ACC112 (cell line): ENCODE measurements around the gene HERC2.
"Not testable (repeated sequence)": the region's sequence is repeated elsewhere in the genome, so short reads cannot be mapped to it uniquely, and the experiment has no call there.

Source experiments
- H2AFZ ChIP-seq: fragments of 200-600 bp; sonication (generic); one replicate; pipeline ENCODE4 v1.6.0; 2017; ENCODE audit warnings: antibody characterized with exemption, low read length; ENCODE audit not compliant: unreplicated experiment
- H3K27ac ChIP-seq: fragments of 200-600 bp; sonication (generic); 2 replicates; pipeline ENCODE4 v1.5.1; 2014; ENCODE audit warnings: low read depth, mild to moderate bottlenecking, antibody characterized with exemption, low read length, moderate library complexity
- H3K27me3 ChIP-seq: fragments of 200-600 bp; sonication (generic); 2 replicates; pipeline ENCODE4 v1.6.1; 2014; ENCODE audit warnings: mild to moderate bottlenecking, antibody characterized with exemption, low read length, moderate library complexity, mixed read lengths; ENCODE audit not compliant: insufficient read depth
- H3K36me3 ChIP-seq: fragments of 200-600 bp; sonication (generic); 2 replicates; pipeline ENCODE4 v1.6.1; 2016; ENCODE audit warnings: mild to moderate bottlenecking, antibody characterized with exemption, low read length, moderate library complexity, mixed read lengths; ENCODE audit not compliant: insufficient read depth
- H3K4me1 ChIP-seq: fragments of 200-600 bp; sonication (generic); one replicate; pipeline ENCODE4 v1.6.1; 2016; ENCODE audit warnings: low read length, mixed read lengths; ENCODE audit not compliant: insufficient read depth, unreplicated experiment, control insufficient read depth
- H3K4me3 ChIP-seq: fragments of 200-600 bp; sonication (generic); 2 replicates; pipeline ENCODE4 v1.5.1; 2014; ENCODE audit warnings: mild to moderate bottlenecking, low read depth, low read length
- H3K79me2 ChIP-seq: fragments of 200-600 bp; sonication (generic); one replicate; pipeline ENCODE4 v1.6.0; 2016; ENCODE audit warnings: low read length; ENCODE audit not compliant: control insufficient read depth, unreplicated experiment, insufficient read depth

HERC2 gene

GRCh38 chr15:28152538-28152923, 169.4 kb downstream of the HERC2 start:
- H3K27ac ChIP-seq, H3K4me1 ChIP-seq, H2AFZ ChIP-seq, H3K27me3 ChIP-seq, H3K4me3 ChIP-seq: not testable (repeated sequence)
- H3K36me3 ChIP-seq = peaks cover 14% of the 10 kb centered on the region; the same call in 1 of the 2 replicates
- peaks cover 29% of the 10 kb centered on the region for H3K79me2 ChIP-seq

- peaks cover 14% of the 10 kb centered on the region; the same call in 1 of the 2 replicates for H3K36me3 ChIP-seq
- H2AFZ ChIP-seq = not testable (repeated sequence)
Measured at GRCh38 chr15:28151864-28152537, 170.0 kb downstream of the HERC2 start.

GRCh38 chr15:28147801-28148200, 174.2 kb downstream of the HERC2 start:
- H3K4me3 ChIP-seq = no peak overlapping the region
- no peak overlapping the region for H2AFZ ChIP-seq
- no peaks in the 10 kb centered on the region for H3K27me3 ChIP-seq
- peaks cover 29% of the 10 kb centered on the region for H3K79me2 ChIP-seq
- peaks cover 3% of the 10 kb centered on the region for H3K4me1 ChIP-seq
- H3K36me3 ChIP-seq = peaks cover 15% of the 10 kb centered on the region; the same call in 1 of the 2 replicates
- no peak overlapping the region for H3K27ac ChIP-seq

More at GRCh38 chr15:28151864-28152537, 170.0 kb downstream of the HERC2 start:
- peaks cover 29% of the 10 kb centered on the region for H3K79me2 ChIP-seq
- not testable (repeated sequence) for H3K4me1 ChIP-seq, H3K27me3 ChIP-seq, H3K27ac ChIP-seq, H3K4me3 ChIP-seq

GRCh38 chr15:28145419-28145818, 176.6 kb downstream of the HERC2 start:
- Histone ChIP-seq H3K36me3 (peaks cover 13% of the 10 kb centered on the region; the same call in 1 of the 2 replicates), H3K79me2 (peaks cover 25% of the 10 kb centered on the region)
- not testable (repeated sequence) for H2AFZ ChIP-seq, H3K4me3 ChIP-seq, H3K27me3 ChIP-seq, H3K4me1 ChIP-seq, H3K27ac ChIP-seq

- Histone ChIP-seq H3K27ac (no peak overlapping the region), H3K4me3 (no peak overlapping the region), H3K79me2 (no peaks in the 10 kb centered on the region), H3K4me1 (no peaks in the 10 kb centered on the region), H3K36me3 (0 out of 2 replicates have a peak, but pooled peaks cover 9% of the 10 kb centered on the region), H3K27me3 (no peaks in the 10 kb centered on the region), H2AFZ (no peak overlapping the region)
Measured at GRCh38 chr15:28140062-28140461, 181.9 kb downstream of the HERC2 start.

- peaks cover 20% of the 10 kb centered on the region for H3K4me1 ChIP-seq
- not testable (repeated sequence) for H3K79me2 ChIP-seq, H3K27me3 ChIP-seq, H3K4me3 ChIP-seq, H3K27ac ChIP-seq, H3K36me3 ChIP-seq, H2AFZ ChIP-seq
Measured at GRCh38 chr15:28137408-28138039, 184.5 kb downstream of the HERC2 start.

GRCh38 chr15:28136236-28136904, 185.6 kb downstream of the HERC2 start:
- H3K36me3 ChIP-seq, H2AFZ ChIP-seq, H3K4me3 ChIP-seq, H3K27me3 ChIP-seq, H3K79me2 ChIP-seq, H3K27ac ChIP-seq: not testable (repeated sequence)
- peaks cover 24% of the 10 kb centered on the region for H3K4me1 ChIP-seq

- Histone ChIP-seq H3K27me3 (no peaks in the 10 kb centered on the region), H3K36me3 (peaks cover 4% of the 10 kb centered on the region; the same call in 1 of the 2 replicates), H3K4me1 (peaks cover 24% of the 10 kb centered on the region), H2AFZ (peak overlapping the region; percentile 1), H3K79me2 (no peaks in the 10 kb centered on the region), H3K4me3 (peak overlapping the region; percentile 54), H3K27ac (peak overlapping the region; percentile 83)
Measured at GRCh38 chr15:28133281-28133680, 188.7 kb downstream of the HERC2 start.

GRCh38 chr15:28132524-28133275, 189.3 kb downstream of the HERC2 start:
- Histone ChIP-seq H3K4me1 (peaks cover 24% of the 10 kb centered on the region), H3K4me3 (peak overlapping the region; percentile 54), H2AFZ (no peak overlapping the region), H3K36me3 (peaks cover 4% of the 10 kb centered on the region; the same call in 1 of the 2 replicates), H3K27me3 (no peaks in the 10 kb centered on the region), H3K79me2 (no peaks in the 10 kb centered on the region), H3K27ac (peak overlapping the region; percentile 83)

GRCh38 chr15:28131946-28132345, 190.0 kb downstream of the HERC2 start:
- Histone ChIP-seq H3K27me3 (no peaks in the 10 kb centered on the region), H3K4me3 (no peak overlapping the region), H3K36me3 (peaks cover 4% of the 10 kb centered on the region; the same call in 1 of the 2 replicates), H3K27ac (peak overlapping the region; percentile 83; the same call in 1 of the 2 replicates), H2AFZ (no peak overlapping the region), H3K4me1 (peaks cover 24% of the 10 kb centered on the region), H3K79me2 (no peaks in the 10 kb centered on the region)
